HG03378 (cell line): ENCODE data around the gene GABRB1.

Experiments
- ATAC-seq: cut with Tn5 transposase; IDR thresholded peaks from one replicate; pipeline ENCODE4 v1.9.1; 2021; ENCODE audit warnings: mild to moderate bottlenecking, moderate library complexity; ENCODE audit not compliant: unreplicated experiment

Gene GABRB1

DNA sequence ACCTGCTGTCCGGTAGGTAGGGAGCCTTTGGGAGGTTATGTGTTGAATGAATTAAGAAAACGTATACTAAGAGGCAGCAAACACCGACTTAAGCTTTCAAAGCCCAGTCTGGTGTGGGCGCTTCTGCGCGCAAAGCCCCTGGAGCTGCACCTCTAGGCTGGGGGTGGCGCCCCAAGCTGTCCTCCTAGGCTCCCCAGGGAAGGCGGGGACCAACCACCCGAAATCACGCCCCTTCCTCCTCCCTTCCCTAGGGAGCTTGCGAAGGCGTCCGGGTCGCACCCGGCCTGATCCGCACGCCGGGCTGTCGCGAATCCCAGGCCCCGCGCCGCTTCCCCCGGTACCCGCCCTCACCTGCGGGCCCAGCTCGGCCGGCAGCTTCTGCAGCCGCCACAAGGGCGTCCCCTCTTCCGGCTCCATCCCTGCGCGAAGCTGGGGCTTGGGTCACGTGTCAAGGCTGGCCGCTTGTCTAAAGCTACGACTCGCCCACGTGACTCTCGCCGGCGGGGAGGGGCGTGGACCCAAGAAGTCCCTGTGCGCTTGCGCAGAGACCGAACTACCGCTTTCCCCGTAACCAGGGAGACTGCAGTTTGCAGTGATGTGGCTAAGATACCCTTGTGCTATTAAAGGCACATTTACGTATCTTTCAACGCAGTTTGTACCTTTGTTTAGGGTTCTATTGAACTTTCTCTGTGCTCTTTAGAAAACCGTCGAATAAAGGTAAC is 432.0 kb downstream of the GABRB1 start, which contains the start of gene COMMD8:
COMMD8 (minus strand) TSS at position 468 of the 722 bp plus-strand sequence; CDS start at position 417, 51 bp downstream.
- peak; percentile 88 for ATAC-seq

DNA sequence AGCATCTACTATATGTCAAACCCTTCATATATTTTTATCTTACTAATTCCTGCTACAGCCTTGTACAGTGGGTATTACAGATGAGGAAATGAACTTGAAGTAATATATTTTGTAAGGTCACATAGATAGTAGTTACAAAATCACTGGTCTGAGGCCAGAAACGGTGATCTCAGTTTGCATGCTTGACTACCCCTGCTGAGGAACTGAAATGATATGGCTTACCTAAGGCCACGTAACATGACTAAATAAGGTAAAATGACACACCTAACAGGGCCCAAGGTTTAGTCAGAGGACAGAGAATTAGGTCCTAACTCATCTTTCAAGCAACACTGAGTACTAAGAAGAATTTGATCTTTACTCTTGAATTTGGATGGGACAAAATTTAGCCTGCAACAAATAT is 433.6 kb downstream of the GABRB1 start:
- ATAC-seq = peak; percentile 48

DNA sequence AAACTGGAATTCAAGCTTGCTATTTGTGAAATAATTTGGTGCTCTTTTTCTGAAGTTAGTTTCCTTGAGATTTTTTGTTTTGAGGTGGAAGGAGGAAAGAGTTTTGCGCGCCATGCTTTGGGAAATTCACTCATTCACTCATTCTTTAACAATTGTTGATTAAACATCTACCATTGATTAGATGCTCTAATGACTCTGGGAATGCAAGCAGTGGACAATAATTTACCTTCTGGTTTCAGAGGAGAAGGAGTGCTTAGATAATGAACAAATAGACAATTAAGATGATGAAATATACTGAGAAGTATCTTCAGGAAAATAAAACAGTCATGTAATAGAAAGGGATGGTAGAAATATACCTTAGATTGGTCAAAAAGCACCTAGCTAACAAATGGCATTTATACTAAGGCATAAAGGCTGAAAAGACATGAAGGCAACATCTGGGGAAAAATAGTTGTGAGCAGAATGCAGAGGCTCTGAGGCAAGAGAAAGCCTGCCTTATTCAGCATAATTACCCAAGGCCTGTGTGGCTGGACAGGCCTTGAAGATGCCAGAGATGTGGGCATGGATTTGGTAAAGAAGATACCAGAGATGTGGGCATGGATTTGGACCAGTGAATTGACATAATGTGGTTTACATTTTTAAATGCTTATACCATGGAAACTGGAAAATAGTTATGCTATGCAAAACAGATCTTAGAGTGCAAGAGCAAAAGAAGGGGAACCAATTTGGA is 434.9 kb downstream of the GABRB1 start:
- no peak for ATAC-seq

DNA sequence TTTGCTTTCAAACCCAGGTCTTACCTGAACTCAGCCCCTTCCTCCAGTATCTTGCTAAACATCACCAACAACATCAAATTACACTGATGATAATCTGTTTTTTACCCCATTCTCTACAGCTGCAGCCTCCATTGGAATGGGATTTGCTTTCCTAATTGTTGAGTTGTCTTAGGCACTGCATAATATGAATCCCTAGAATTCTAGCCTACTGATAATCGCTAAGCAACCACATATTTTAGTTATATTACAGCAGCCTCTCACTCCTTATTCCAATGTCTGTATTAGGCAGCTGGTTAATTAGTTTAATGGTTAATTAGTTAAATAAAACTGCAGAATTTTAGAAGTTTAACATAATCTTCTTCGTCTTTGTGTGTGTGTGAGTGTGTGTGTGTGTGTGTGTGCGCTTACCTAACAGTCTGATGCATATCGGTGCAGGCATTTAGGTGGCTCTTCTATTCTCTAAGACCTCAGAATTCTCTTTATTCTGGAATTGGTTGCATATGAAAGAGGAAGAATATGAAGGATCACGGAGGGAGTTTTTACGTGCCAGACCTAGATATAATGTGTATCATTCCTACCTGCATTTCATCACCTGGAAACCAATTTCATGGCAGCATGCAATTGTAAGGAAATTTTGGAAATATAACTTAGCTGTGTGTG is 437.5 kb downstream of the GABRB1 start:
- no peak for ATAC-seq

DNA sequence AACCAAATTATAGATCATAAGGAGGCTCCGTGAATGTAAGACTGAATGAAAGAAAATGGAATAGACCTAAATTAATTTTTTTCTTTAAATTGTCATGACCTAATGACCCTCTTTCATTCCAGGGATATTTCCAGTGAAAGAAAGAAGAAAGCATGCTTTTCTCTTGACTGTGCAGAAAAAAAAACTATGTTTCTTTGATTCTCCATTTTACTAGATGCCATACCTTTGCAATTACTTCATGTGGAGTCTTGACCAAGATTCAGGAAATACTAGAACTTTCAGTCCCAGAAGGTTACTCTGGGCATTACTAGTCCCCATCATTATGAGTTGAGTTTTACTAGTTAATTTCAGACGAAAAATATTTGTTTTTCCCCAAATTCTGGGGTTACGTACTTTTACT is 438.6 kb downstream of the GABRB1 start:
- no peak for ATAC-seq

DNA sequence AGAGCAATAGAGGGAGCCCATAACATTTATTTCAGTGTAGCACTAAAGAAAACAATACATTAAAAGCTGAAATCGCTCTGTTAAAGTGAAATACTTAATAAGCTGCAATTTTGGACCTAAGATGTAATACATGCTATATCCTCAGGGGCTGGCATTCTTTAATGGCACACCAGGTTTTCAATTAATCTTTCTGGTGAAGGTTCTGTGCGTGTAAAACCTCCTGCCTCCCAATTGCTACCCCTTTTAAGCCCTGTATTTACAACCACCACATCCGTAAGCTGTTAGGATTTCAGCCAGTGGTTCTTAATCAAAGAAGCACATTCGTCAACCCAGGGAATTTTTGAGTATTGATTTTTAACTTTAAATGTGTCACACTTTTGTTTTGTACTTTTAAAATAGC is 439.7 kb downstream of the GABRB1 start:
- ATAC-seq = no peak

DNA sequence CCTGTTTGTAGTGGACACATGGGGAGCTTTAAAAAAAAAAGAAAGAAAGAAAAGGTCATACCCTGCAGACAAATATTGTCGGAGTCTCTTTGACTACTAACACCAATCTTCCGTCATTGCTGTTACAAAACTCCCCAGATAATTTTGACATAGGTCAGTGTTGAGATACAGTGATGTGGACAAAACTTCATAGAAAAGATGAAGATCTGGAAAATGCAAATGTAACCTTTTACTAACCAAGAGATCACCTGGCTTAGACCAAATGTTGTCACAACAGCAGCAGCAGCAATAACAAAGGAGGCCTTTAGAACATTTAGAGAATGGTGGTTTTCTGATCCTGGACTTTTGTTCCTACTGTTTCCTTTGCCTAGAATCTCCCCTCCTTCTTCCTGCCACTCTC is 440.2 kb downstream of the GABRB1 start:
- ATAC-seq = no peak

DNA sequence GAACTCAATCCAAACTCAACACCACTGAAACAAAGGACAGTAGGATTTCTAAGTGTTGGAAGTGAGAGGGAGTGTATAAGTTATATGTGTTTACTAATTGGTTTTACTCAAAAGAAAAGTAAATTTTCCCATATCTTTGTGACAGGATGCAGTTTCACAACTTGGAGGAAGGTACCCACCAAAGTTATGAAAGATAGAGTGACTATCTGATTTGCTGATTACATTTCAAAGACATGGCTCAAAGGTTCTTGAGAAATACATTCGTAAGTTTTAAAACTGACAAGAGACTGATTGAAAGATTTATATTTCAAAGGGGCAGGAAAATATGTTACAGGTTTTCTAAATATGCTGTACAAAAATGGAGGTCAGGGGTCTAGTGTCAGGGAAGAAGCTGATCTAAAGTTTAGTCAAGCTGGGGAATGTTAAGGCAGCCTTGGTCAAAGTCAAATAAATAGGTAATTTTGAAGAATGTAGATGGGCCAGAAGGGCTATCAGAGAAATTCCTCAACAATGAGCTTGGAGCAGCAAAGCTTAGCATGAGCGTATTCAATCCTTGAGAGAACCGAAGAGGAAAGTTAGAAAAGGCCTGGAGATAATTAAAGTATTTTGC is 441.9 kb downstream of the GABRB1 start:
- no peak for ATAC-seq

DNA sequence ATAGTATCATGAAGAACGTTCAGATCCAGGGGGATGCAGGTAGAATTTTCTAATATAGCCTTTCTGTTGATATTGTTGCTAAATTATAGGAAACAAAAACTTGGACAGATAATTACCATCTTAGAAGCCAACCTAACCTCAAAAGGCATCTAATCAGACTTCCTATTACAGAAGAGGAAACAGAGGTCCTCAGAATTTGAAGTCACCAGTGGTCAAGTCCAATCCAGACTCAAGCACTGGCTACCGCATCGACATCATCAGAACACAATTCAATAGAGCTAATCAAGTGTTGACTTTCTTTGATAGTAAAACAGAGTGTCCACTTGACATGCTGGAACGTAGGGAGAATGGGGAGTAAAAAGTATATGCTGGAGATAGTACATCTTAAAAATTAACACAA is 443.4 kb downstream of the GABRB1 start:
- ATAC-seq = no peak

DNA sequence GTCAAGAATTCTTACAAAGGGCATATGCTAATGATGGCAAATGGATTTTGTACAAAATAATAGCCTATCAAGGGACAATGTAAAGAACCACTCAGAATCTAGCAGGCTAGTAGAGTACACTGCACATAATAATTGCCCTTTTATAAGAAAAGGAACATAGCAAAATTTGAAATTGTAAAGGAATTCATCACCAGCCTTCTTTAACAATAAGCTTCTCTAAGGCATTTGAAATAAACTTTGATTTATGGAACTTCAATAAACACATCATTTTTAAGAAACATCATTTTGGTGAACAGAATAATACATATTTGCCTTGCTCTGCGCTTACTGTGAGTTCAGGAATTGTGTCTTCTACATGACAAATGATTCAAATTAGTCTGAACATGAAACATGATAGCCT is 444.0 kb downstream of the GABRB1 start:
- ATAC-seq = no peak
